ENCODE measurements around the gene WDR46. TPM values are rescaled to one million over a fixed set of nuclear protein-coding genes. Genes with fewer than 3 reads are reported as not detected.

WDR46 gene
- total and polyA plus RNA-seq, 8 donors = 42.9 to 72.9 (median 54.5) TPM

- H3K27ac ChIP-seq = no peak overlapping the region
- DNase-seq = no peak
- H3K9me3 ChIP-seq = peaks cover 0 to 2% (median 0%) of the 10 kb centered on the region in 4 donors
- no peaks in the 10 kb centered on the region for H3K27me3 ChIP-seq
- TF ChIP-seq POLR2AphosphoS5 (IDR thresholded peaks at IDR 0.05) = no peak
- TF ChIP-seq POLR2A (IDR thresholded peaks at IDR 0.05) = no peak
- peaks cover 22 to 36% (median 27%) of the 10 kb centered on the region in 4 donors for H3K4me1 ChIP-seq
- H3K4me3 ChIP-seq = no peak overlapping the region
- intact Hi-C loops (cut with DNase I; ENCODE audit: low total_unique reads) = no loop called here
- peaks cover 8 to 41% (median 36%) of the 10 kb centered on the region in 4 donors for H3K36me3 ChIP-seq
These were observed 36.3 kb downstream of the WDR46 start for GRCh38 chr6:33252759-33253158.

DNA sequence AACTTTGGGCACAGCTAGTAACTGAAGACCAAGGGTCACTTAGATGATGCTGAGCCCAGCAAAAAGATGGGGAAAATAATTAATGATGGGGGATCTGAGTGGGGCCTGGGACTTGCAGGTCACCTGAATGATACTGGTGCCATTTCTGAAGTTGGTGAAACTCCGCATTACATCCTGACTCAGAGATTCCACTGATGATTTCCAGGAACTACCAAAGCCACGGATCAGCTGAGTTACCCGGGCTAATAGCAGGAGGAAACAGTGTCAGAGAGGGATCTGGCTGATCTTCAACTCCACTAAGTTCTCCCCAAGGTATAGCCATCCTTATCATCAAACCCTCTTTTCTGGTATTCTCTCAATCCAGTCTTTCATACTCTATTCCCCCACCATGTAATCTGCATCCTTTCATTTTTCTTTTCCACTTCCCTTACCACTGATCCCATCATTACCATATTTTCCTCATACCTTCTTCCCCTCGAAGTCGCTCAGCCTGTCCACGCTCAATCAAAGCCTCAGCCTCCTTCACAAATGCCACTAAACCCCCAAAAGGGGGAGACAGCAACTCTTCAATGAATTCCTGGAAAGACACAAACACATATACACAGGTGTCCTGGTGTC is 37.5 kb downstream of the WDR46 start:
- peaks cover 22 to 40% (median 28%) of the 10 kb centered on the region in 4 donors for H3K4me1 ChIP-seq
- TF ChIP-seq POLR2A (IDR thresholded peaks at IDR 0.05) (no peak), POLR2AphosphoS5 (IDR thresholded peaks at IDR 0.05) (no peak), EP300 (IDR thresholded peaks at IDR 0.05) (no peak)
- TF ChIP-seq, protein P1, sequence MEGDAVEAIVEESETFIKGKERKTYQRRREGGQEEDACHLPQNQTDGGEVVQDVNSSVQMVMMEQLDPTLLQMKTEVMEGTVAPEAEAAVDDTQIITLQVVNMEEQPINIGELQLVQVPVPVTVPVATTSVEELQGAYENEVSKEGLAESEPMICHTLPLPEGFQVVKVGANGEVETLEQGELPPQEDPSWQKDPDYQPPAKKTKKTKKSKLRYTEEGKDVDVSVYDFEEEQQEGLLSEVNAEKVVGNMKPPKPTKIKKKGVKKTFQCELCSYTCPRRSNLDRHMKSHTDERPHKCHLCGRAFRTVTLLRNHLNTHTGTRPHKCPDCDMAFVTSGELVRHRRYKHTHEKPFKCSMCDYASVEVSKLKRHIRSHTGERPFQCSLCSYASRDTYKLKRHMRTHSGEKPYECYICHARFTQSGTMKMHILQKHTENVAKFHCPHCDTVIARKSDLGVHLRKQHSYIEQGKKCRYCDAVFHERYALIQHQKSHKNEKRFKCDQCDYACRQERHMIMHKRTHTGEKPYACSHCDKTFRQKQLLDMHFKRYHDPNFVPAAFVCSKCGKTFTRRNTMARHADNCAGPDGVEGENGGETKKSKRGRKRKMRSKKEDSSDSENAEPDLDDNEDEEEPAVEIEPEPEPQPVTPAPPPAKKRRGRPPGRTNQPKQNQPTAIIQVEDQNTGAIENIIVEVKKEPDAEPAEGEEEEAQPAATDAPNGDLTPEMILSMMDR (IDR thresholded peaks at IDR 0.05) = no peak
- H3K4me3 ChIP-seq = no peak overlapping the region
- no peak overlapping the region for H3K27ac ChIP-seq
- no peaks in the 10 kb centered on the region for H3K27me3 ChIP-seq
- intact Hi-C loops (cut with DNase I; ENCODE audit: low total_unique reads) = no loop called here
- DNase-seq = no peak
- H3K36me3 ChIP-seq = peaks cover 0 to 28% (median 26%) of the 10 kb centered on the region in 4 donors
- 85 to 89% (median 87%) methylated on average over 6 of the region's 6 CpGs for WGBS, 5 donors
- no peaks in the 10 kb centered on the region for H3K9me3 ChIP-seq

- intact Hi-C loops (cut with DNase I; ENCODE audit: low total_unique reads) = no loop called here
- 93 to 98% (median 96%) methylated on average over 13 of the region's 13 CpGs for WGBS, 5 donors
- TF ChIP-seq EP300 (IDR thresholded peaks at IDR 0.05) = no peak
- TF ChIP-seq POLR2A (IDR thresholded peaks at IDR 0.05) = no peak
- TF ChIP-seq, protein P1 (IDR thresholded peaks at IDR 0.05) = no peak
- TF ChIP-seq POLR2AphosphoS5 (IDR thresholded peaks at IDR 0.05) = no peak
- Histone ChIP-seq H3K4me1 (peaks cover 22 to 40% (median 28%) of the 10 kb centered on the region in 4 donors), H3K36me3 (peaks cover 0 to 26% (median 22%) of the 10 kb centered on the region in 4 donors), H3K27me3 (no peaks in the 10 kb centered on the region), H3K4me3 (no peak overlapping the region), H3K27ac (peak overlapping the region in 4 of 5 donors; percentile 90 to 97 (median 96)), H3K9me3 (no peaks in the 10 kb centered on the region)
- no peak for DNase-seq
These were observed 38.3 kb downstream of the WDR46 start for GRCh38 chr6:33250731-33251130.

DNA sequence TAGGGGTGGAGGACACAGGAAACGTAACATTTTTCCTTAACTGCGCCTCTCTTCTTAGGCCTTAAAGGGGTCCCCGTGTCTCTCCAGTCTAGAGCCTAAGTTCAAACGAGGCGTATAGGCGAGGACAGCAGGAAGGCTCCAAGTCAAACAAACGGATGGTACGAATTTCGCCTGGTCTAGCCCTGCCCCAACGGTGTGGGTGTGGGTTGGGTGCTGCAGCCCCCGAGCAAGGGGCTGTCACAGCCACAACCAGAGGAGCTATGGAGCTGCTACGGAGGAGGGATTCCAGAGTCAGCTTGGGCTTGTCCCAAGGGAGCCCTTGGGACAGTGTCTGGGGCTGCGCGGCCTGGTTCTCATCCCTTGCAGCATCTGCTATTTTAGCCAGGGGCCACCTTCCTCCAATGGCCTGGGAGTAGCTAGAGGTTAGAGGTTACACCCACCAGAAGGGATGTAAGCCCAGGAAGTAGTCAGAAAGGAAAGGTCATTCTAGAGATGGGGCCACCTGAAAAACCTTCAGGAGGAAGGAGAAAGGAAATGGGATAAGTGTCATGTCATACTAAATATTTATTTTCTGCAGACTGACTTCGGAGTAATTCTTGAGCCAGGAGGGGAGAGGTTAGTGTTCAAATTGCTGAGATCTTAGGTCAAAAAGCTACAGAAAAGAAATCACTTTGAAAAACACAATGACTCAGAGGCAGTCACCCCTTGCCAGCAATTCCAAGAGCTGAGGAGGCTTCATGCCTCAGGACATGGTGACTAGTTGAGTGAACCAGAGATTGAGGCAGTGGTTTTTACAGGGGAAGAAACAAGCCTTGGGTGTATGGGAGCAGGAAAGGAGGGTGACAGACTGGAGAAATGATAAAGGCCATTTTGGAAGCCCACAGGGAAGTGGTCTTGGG is 39.1 kb downstream of the WDR46 start:
- Histone ChIP-seq H3K4me3 (peak overlapping the region; percentile 45 to 61 (median 52)), H3K27me3 (no peaks in the 10 kb centered on the region), H3K36me3 (peaks cover 0 to 19% (median 18%) of the 10 kb centered on the region in 4 donors), H3K4me1 (peaks cover 22 to 40% (median 28%) of the 10 kb centered on the region in 4 donors), H3K27ac (peak overlapping the region; percentile 90 to 97 (median 95)), H3K9me3 (no peaks in the 10 kb centered on the region)
- intact Hi-C loops (cut with DNase I; ENCODE audit: low total_unique reads) = loop anchor here (5.0 to 10.0 kb wide), 2 partner anchors 88 to 245 kb away; partner anchors contain the start of gene HLA-DOA
- no peak for DNase-seq
- TF ChIP-seq, protein P1 (IDR thresholded peaks at IDR 0.05) = no peak
- TF ChIP-seq POLR2AphosphoS5 (IDR thresholded peaks at IDR 0.05) (no peak), EP300 (IDR thresholded peaks at IDR 0.05) (no peak), POLR2A (IDR thresholded peaks at IDR 0.05) (no peak)
- WGBS, 5 donors = 10 to 18% (median 13%) methylated on average over 14 to 15 of the region's 15 CpGs

All from stomach (tissue), 9 donors.